Activated T-helper 17 cell treated with anti-CD3 and anti-CD28 coated beads, Interleukin-2, amount 50 U/mL, for 72 hours (primary cell): Measurements from ENCODE around the gene MYCN. TPM values are rescaled to one million over a fixed set of nuclear protein-coding genes. Genes with fewer than 3 reads are reported as not detected.
A peak's percentile ranks its signal among the peaks of the same experiment; 100 is the strongest.

Experiments used
- ATAC-seq: fragments of 150-1000 bp; cut with Tn5 transposase; replicated peaks from 2 replicates; pipeline ENCODE4 v1.10.0; 2021; ENCODE audit warnings: mild to moderate bottlenecking, moderate library complexity
- H3K27ac Mint-ChIP-seq: one replicate; pipeline ENCODE4 v1.8.0; 2022; ENCODE audit warnings: mixed read lengths
- H3K27me3 Mint-ChIP-seq: one replicate; pipeline ENCODE4 v1.8.0; 2022; ENCODE audit warnings: mixed read lengths
- H3K36me3 Mint-ChIP-seq: one replicate; pipeline ENCODE4 v1.8.0; 2022; ENCODE audit warnings: low read depth, mild to moderate bottlenecking, mixed read lengths
- H3K4me1 Mint-ChIP-seq: one replicate; pipeline ENCODE4 v1.8.0; 2022; ENCODE audit warnings: mixed read lengths
- H3K4me3 Mint-ChIP-seq: one replicate; pipeline ENCODE4 v1.8.0; 2022; ENCODE audit warnings: mild to moderate bottlenecking, mixed read lengths
- H3K9me3 Mint-ChIP-seq: one replicate; pipeline ENCODE4 v1.8.0; 2022; ENCODE audit warnings: mixed read lengths
- total RNA-seq, 2 donors: library from RNA; stranded (reverse); gene quantifications; one replicate each; pipeline ENCODE4 v1.2.3, GENCODE V29; 2022

Gene MYCN
- total RNA-seq, 2 donors from 2014 or later, result not detected

- peaks cover 18% of the 10 kb centered on the region for H3K4me1 Mint-ChIP-seq
- no peaks in the 10 kb centered on the region for H3K9me3 Mint-ChIP-seq
- H3K27me3 Mint-ChIP-seq, result no peaks in the 10 kb centered on the region
- no peak overlapping the region for H3K27ac Mint-ChIP-seq
- H3K4me3 Mint-ChIP-seq, result no peak overlapping the region
- no peaks in the 10 kb centered on the region for H3K36me3 Mint-ChIP-seq
- no peak for ATAC-seq
Measured at GRCh38 chr2:15963977-15964670, 23.8 kb downstream of the MYCN start.

GRCh38 chr2:15964936-15965563 lies 24.7 kb downstream of the MYCN start:
- peaks cover 25% of the 10 kb centered on the region for H3K4me1 Mint-ChIP-seq
- H3K4me3 Mint-ChIP-seq, result peak overlapping the region; percentile 55
- H3K27ac Mint-ChIP-seq, result no peak overlapping the region
- ATAC-seq, result no peak
- no peaks in the 10 kb centered on the region for H3K36me3 Mint-ChIP-seq
- no peaks in the 10 kb centered on the region for H3K9me3 Mint-ChIP-seq
- H3K27me3 Mint-ChIP-seq, result no peaks in the 10 kb centered on the region

- peaks cover 25% of the 10 kb centered on the region for H3K4me1 Mint-ChIP-seq
- no peaks in the 10 kb centered on the region for H3K36me3 Mint-ChIP-seq
- peak; percentile 69 for ATAC-seq
- H3K4me3 Mint-ChIP-seq, result peak overlapping the region; percentile 55
- H3K27ac Mint-ChIP-seq, result no peak overlapping the region
- no peaks in the 10 kb centered on the region for H3K27me3 Mint-ChIP-seq
- H3K9me3 Mint-ChIP-seq, result no peaks in the 10 kb centered on the region
Measured at GRCh38 chr2:15965564-15966019, 25.2 kb downstream of the MYCN start.

GRCh38 chr2:15967415-15968279 lies 27.3 kb downstream of the MYCN start:
- Mint-ChIP-seq H3K27ac (peak overlapping the region; percentile 6), H3K9me3 (no peaks in the 10 kb centered on the region), H3K4me1 (peaks cover 25% of the 10 kb centered on the region), H3K4me3 (peak overlapping the region; percentile 17), H3K36me3 (no peaks in the 10 kb centered on the region), H3K27me3 (no peaks in the 10 kb centered on the region)
- no peak for ATAC-seq

GRCh38 chr2:15968280-15969178 lies 28.2 kb downstream of the MYCN start:
- H3K9me3 Mint-ChIP-seq, result no peaks in the 10 kb centered on the region
- H3K36me3 Mint-ChIP-seq, result no peaks in the 10 kb centered on the region
- H3K4me3 Mint-ChIP-seq, result peak overlapping the region; percentile 17
- H3K27ac Mint-ChIP-seq, result peak overlapping the region; percentile 6
- H3K27me3 Mint-ChIP-seq, result no peaks in the 10 kb centered on the region
- ATAC-seq, result peak; percentile 70
- peaks cover 25% of the 10 kb centered on the region for H3K4me1 Mint-ChIP-seq

GRCh38 chr2:15969214-15969613 lies 28.9 kb downstream of the MYCN start:
- peaks cover 25% of the 10 kb centered on the region for H3K4me1 Mint-ChIP-seq
- ATAC-seq, result no peak

GRCh38 chr2:15970701-15971100 lies 30.4 kb downstream of the MYCN start:
- H3K4me1 Mint-ChIP-seq, result peaks cover 21% of the 10 kb centered on the region

More at GRCh38 chr2:15969214-15969613, 28.9 kb downstream of the MYCN start:
- Mint-ChIP-seq H3K27me3 (no peaks in the 10 kb centered on the region), H3K27ac (peak overlapping the region; percentile 26), H3K36me3 (no peaks in the 10 kb centered on the region), H3K4me3 (peak overlapping the region; percentile 39), H3K9me3 (no peaks in the 10 kb centered on the region)

GRCh38 chr2:15971351-15971750 lies 31.0 kb downstream of the MYCN start:
- Mint-ChIP-seq H3K4me1 (peaks cover 17% of the 10 kb centered on the region), H3K4me3 (no peak overlapping the region), H3K27me3 (no peaks in the 10 kb centered on the region), H3K27ac (no peak overlapping the region), H3K36me3 (no peaks in the 10 kb centered on the region), H3K9me3 (no peaks in the 10 kb centered on the region)
- no peak for ATAC-seq

More at GRCh38 chr2:15970701-15971100, 30.4 kb downstream of the MYCN start:
- Mint-ChIP-seq H3K9me3 (no peaks in the 10 kb centered on the region), H3K4me3 (no peak overlapping the region), H3K36me3 (no peaks in the 10 kb centered on the region), H3K27me3 (no peaks in the 10 kb centered on the region), H3K27ac (no peak overlapping the region)
- ATAC-seq, result no peak

GRCh38 chr2:15971831-15972522 lies 31.6 kb downstream of the MYCN start:
- no peak for ATAC-seq
- Mint-ChIP-seq H3K4me3 (no peak overlapping the region), H3K27ac (no peak overlapping the region), H3K27me3 (no peaks in the 10 kb centered on the region), H3K9me3 (no peaks in the 10 kb centered on the region), H3K36me3 (no peaks in the 10 kb centered on the region), H3K4me1 (peaks cover 17% of the 10 kb centered on the region)

GRCh38 chr2:15973481-15974401 lies 33.4 kb downstream of the MYCN start:
- Mint-ChIP-seq H3K9me3 (no peaks in the 10 kb centered on the region), H3K36me3 (no peaks in the 10 kb centered on the region), H3K4me1 (peaks cover 10% of the 10 kb centered on the region), H3K27ac (no peak overlapping the region), H3K4me3 (no peak overlapping the region), H3K27me3 (no peaks in the 10 kb centered on the region)
- ATAC-seq, result peak; percentile 30

GRCh38 chr2:15974565-15975260 lies 34.4 kb downstream of the MYCN start:
- no peak for ATAC-seq
- no peaks in the 10 kb centered on the region for H3K36me3 Mint-ChIP-seq

GRCh38 chr2:15975261-15975600 lies 34.9 kb downstream of the MYCN start:
- Mint-ChIP-seq H3K27ac (no peak overlapping the region), H3K9me3 (no peaks in the 10 kb centered on the region), H3K36me3 (no peaks in the 10 kb centered on the region), H3K4me1 (no peaks in the 10 kb centered on the region), H3K27me3 (no peaks in the 10 kb centered on the region), H3K4me3 (no peak overlapping the region)
- no peak for ATAC-seq

More at GRCh38 chr2:15974565-15975260, 34.4 kb downstream of the MYCN start:
- Mint-ChIP-seq H3K27me3 (no peaks in the 10 kb centered on the region), H3K9me3 (no peaks in the 10 kb centered on the region), H3K27ac (no peak overlapping the region), H3K4me3 (no peak overlapping the region), H3K4me1 (peaks cover 1% of the 10 kb centered on the region)
